HG02884 (cell line): Measurements from ENCODE around the gene HOXC5.

Source experiments
- ATAC-seq: cut with Tn5 transposase; IDR thresholded peaks from one replicate; pipeline ENCODE4 v1.9.1; 2021; ENCODE audit warnings: mild to moderate bottlenecking, moderate library complexity; ENCODE audit not compliant: unreplicated experiment

The HOXC5 gene

GRCh38 chr12:54006559-54007220, 26.2 kb upstream of the HOXC5 start:
- no peak for ATAC-seq

DNA sequence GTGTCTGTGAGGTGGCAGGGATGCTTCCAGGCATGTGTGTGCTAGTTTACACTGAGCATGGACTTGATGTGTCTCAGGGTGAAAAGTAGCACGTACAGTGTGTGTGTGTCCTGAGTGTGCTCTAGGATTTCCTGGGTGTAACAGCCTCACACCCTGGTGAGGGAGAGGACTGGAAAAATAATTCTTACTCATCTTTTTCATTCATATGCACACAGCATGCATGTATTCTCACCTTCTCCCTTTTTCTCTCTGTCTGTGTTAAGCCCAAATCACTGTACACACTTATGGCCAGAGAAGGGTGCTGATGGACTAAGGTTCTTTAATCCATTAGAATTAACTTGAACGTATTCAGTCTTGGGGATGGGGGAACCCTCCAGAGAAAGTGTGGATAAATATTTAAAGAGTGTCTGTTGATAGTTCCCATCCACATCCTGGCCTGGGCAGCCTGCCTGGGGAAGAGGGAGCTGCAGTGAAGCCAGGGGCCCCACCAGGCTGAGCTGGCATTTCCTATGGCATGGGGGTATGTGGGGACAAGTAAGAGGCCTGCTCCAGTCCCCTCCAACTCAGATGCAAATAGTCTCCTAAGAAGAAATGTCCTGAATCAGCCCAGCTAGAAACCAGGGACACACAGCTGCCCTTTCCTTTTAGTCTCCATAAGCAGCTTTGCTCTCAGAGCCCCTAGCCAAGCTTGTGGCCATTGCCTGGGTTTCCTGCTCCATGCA, 25.2 kb upstream of the HOXC5 start:
- no peak for ATAC-seq

DNA sequence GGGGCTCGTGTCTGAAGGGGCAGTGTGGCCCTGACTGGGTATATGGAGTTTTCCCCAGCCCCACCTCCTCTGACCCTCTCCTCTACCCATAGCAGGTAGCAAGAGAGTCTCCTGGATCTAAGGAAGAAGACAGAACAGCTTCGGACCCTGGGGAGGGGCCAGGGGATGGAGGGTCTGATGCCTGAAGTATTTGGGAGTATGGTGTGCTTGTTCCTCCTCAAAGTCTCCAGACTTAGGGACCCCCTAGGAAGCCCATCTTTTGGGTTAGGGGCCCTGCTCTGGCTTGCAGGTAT, 24.6 kb upstream of the HOXC5 start:
- ATAC-seq = no peak

- ATAC-seq = no peak
These were observed 23.4 kb upstream of the HOXC5 start for GRCh38 chr12:54009171-54010052.

DNA sequence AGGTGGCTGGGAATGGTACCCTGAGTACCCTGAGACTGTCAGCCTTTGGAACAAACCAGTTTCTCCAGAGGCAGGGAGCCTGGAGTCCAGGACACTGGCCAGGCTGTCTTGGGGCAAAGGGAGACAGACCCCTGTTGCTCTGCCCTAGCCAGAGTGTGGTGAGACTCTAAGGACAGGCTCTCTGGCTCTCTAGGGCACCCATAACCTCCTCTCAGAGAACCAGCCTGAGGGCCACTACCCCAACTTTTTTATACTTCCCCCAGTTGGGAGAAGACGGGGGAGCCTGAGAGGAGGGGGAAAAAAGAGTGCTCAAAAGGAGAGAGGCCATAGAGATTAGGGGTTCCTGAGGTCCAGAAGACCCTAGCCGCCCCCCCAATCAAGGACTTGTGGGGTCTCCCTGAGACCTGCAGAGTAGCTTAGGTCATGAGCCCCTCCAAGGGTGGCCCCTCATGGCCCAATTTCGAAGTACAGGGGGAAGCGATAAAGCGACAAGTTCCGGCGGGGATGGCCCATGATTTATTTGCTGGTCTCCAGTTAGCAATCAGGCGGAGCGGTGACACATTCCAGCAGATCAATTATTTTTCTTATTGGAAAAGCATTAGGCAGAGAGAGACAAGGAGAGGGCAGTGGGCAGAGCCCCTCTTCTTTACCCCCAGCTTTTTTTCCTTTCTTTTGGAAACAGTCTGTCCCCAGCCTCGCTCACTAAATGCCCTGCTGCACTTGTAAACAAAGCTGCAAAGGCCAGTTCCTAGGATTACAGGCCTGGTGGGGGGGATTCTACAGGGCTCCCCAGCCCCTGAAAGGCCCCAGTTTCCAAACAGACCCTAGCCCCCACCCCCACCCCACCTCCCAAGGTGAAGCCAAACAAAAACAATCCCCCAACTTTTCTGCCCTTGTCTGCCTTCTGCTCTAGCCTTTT, 22.5 kb upstream of the HOXC5 start:
- ATAC-seq = no peak

DNA sequence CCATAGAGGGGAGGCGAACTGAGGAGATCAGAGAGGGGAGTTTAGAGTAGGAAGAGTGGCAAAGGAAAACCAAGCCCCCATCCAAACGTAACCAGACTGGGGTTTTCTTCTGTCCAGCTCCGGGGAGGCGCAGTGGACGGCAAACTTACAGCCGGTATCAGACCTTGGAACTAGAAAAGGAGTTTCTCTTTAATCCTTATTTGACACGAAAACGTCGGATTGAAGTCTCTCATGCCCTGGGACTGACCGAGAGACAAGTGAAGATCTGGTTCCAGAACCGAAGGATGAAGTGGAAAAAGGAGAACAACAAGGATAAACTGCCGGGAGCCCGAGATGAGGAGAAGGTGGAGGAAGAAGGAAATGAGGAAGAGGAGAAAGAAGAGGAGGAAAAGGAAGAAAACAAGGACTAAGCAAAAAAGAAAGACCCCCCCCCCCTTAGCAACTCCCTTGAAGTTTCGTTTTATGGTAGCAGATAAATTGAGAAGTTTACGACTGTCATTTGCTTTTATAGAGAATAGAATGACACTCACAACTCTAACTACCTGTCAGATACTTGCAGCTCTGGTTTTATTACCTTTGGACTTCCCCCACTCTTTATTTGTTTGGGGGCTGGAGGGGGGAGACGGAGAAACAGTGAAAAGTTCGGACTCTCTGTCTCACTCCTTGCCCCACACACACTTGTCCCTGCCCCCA, 21.7 kb upstream of the HOXC5 start:
- ATAC-seq = no peak

DNA sequence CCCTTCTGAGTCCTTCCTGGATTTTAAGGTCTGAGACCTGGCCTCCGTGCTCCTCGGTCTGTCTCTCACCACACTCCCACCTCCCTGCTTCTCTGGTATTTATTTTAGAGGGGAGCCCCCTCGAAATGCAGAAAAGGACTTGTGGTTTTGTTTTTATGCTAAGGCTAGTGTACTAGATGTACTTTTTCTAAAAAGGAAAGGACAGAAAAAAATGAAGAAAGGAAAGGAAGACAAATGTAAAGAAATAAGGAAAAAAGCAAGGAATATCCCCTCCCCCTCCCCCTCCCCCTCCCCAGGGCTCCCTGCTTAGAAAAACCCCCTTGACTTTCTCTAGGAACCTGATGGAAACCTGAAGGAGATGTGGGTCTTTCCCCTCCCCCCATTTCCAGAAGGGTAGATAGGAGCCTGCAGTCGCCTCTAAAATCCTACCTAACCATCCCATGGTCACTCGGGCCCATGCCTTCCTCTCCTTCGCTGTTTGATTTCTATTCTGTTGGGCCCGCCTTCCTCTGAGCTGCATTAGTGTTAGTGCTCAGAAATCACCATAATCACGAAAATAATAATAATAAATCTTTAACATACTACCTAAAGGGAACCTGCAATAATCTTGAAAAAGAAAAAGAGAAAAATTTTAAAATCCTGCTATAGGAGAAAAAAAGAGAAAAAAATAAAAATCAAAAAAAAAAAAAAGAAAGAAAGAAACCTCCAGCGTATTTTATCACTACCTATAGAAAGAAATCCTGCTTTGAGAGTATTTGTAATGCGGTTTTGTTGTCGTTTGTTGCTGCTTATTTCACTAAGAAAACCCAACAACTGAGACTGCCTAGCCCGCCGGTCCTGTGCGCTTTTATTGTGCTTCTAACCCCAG, 21.0 kb upstream of the HOXC5 start:
- no peak for ATAC-seq

GRCh38 chr12:54012631-54013409, 20.0 kb upstream of the HOXC5 start:
- ATAC-seq = no peak

DNA sequence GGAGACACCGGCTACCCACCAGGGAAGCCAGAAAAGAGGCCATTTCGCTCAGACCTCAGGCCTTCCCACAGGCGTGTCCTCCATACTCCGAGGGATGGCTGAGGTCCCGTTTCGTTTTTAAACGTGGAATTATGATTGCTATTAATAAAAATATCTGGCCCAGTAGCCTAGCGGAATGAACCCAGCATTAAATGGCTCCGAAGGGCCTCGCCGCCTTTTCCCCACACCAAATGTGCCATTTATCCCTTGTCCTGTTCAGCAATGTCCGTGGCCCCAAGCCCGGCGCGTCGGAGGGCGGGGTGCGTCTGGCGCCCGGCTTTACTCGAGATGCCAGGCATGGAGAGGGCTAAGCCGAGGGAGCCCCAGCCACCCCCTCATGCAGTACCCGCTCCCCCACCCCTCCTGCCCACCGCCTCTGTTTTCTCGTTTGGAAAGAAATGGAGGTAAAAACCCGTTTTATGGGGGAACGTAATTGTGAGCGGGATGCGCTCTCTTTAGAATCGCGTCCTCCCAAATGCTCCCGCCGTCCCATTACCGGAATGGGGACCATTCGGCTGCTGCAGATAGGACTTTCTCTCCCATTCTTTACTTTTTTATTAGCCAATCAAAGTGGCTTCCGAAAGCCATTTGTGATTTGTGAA, 18.4 kb upstream of the HOXC5 start:
- ATAC-seq = no peak

DNA sequence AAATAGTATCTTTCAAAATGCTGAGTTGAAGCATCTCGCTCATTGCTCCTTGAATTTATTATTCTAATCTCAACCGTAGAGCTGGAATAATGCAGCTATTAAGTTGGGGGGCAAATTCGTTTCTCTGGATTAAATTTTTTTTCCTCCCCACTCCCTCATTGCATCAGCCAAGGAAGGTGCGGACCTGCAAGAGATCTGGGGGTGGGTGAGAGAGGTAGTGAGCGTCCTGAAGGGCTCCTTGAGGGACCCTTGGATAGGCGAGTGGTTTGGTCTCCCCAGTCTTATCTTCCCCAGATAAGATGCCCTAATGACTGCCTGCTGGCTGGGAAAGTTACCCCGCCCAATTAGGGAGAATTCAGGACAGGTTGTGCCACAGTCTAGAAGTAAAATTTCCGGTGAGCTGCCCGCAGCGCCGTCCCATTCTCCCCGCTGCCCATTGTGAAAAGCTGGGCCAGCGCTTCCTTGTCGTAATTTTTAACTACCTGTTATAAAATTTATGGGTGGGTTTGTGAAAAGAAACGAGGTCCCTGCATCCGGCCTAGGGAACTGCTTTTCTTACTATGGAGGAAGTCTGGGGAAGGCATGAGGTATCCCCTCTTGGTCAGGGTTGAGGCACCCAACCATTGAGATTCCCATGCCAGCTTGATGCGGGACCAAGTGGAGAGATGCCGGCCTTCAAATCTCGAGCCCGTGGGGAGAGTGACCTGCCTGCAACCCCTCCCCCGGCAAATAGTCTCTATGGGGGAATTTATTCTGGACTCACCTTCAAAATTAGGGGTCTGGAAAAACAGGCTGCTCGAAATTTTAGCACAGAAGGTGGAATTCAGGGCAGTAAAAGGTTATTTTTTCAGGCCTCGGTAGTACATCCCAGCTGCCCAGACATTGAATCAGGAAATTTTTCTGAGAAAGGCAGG, 17.6 kb upstream of the HOXC5 start:
- no peak for ATAC-seq

DNA sequence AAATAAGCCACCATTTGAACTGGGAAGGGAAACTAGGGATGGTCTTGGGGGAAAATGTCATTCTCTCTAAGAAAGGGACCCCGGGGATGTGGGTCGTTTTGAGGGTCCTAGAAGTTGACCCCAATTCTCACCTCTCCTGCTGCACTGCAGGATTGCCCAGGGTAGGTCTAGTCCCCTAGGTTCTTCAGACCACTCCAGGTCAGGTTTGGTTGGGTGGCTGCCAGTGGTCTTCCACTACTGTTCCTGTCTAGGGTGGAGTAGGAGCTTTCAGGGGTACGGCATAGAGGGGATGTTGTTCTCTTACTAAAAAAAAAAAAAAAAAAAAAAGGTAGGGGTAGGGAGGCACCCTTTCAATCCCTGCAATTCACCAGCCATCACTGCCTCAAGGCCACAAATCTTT, 16.8 kb upstream of the HOXC5 start:
- ATAC-seq = no peak

DNA sequence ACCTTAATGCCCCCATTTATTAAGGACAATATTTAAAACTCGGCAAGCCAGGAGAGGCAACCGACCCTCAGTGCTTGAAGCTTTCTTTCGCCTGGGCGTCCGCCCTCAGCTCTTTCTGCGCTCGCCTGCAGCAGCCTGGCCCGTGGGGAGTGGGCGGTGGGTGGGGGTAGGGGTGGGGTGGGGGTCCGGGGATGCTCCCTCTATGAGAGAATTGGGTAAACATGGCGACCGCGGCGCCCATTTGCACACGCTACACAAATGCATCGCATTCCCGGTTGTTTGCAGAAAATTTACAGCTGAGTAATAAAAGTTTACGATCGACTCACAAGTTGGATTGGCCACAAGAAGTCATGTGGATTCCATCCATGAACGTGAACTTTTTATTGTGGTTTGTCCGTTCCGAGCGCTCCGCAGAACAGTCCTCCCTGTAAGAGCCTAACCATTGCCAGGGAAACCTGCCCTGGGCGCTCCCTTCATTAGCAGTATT, 16.3 kb upstream of the HOXC5 start:
- no peak for ATAC-seq

DNA sequence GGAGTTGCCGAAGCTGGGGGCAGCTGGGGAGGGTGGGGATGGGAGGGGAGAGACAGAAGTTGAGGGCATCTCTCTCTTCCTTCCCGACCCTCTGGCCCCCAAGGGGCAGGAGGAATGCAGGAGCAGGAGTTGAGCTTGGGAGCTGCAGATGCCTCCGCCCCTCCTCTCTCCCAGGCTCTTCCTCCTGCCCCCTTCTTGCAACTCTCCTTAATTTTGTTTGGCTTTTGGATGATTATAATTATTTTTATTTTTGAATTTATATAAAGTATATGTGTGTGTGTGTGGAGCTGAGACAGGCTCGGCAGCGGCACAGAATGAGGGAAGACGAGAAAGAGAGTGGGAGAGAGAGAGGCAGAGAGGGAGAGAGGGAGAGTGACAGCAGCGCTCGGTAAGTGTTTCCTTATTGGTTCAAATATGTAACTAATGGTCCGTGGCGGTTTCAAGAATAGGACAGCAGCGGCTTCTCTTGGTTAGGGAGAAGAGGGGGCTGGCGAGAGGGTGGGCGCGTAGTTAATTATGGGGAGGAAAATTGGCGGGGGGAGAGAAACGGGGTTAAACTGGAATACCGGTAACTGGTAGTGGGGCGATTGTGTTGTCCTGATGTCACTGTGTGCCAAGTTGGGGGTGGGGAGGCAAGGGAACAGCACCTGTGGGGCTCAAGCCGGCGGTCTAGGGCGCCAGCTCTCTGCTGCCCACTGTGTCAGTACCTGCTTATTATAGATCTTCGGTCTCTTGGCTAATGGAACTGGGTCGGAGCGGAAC, 15.6 kb upstream of the HOXC5 start:
- peak; percentile 9 for ATAC-seq

DNA sequence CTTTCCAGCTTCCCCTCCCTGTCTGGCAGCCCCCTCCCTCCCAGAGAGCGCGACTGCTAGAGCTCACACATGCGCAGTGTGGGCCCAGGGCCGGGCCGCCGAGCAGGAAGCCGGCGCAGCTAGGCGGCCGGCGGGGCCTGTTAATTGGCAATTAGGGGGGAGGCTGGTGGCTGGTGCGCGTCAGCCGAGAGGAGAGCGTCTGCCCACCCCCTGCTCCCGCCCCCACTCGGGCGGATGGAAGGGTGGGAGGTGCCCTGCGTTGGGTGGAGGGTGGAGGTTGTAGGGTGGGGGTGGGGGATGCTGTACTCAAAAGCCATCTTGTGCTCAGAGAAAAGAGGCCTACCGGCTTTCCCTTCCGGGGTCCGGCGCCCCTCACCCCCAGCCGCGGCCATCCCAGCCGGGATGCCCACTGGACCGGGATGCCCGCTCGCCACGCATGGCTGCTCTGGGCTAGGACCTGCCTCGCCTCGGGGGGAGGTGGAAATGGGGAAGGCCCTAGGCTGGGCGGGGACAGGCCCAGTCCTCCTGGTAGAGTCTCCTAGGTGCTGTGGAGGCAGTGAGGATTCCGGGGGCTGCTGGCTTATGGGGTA, 14.9 kb upstream of the HOXC5 start:
- ATAC-seq = peak; percentile 54

- ATAC-seq = no peak
These were observed 14.3 kb upstream of the HOXC5 start for GRCh38 chr12:54018468-54018984.
